Measurements from ENCODE around the gene PUS7.
A peak's percentile ranks its signal among the peaks of the same experiment; 100 is the strongest.
"Not testable (repeated sequence)": the region's sequence is repeated elsewhere in the genome, so short reads cannot be mapped to it uniquely, and the experiment has no call there.

The PUS7 gene

GRCh38 chr7:105521717-105522463, at the start of gene PUS7:
Gene PUS7 (minus strand): TSS chr7:105522271. CDS start chr7:105508512, 13,759 bp downstream.
- peak; percentile 72 to 81 for DNase-seq

GRCh38 chr7:105567821-105568220, 45.8 kb upstream of the PUS7 start:
- no peak for DNase-seq

- no peak for DNase-seq
Observed at GRCh38 chr7:105567024-105567423, 45.0 kb upstream of the PUS7 start.

- DNase-seq, result no peak
Observed at GRCh38 chr7:105565190-105565589, 43.1 kb upstream of the PUS7 start.

- DNase-seq, result no peak
Observed at GRCh38 chr7:105559926-105560325, 37.9 kb upstream of the PUS7 start.

GRCh38 chr7:105538339-105538738, 16.3 kb upstream of the PUS7 start:
- no peak for DNase-seq

- DNase-seq, result no peak
Observed at GRCh38 chr7:105532709-105533460, 10.8 kb upstream of the PUS7 start.

- DNase-seq, result peak; percentile 62 to 83
Observed at GRCh38 chr7:105531792-105532671, 10.0 kb upstream of the PUS7 start, which contains the start of gene RINT1. Gene RINT1 (plus strand): TSS chr7:105532201. CDS start chr7:105532316, 115 bp downstream.

- no peak for DNase-seq
Observed at GRCh38 chr7:105530546-105530945, 8.5 kb upstream of the PUS7 start.

- no peak for DNase-seq
Observed at GRCh38 chr7:105530126-105530525, 8.1 kb upstream of the PUS7 start.

- not testable (repeated sequence) for DNase-seq
Observed at GRCh38 chr7:105527737-105528136, 5.7 kb upstream of the PUS7 start.

GRCh38 chr7:105524840-105525239, 2.8 kb upstream of the PUS7 start:
- no peak for DNase-seq

- not testable (repeated sequence) for DNase-seq
Observed at GRCh38 chr7:105524423-105524822, 2.4 kb upstream of the PUS7 start.

GRCh38 chr7:105521027-105521716, 899 bp downstream of the PUS7 start:
- peak in 1 of 2 experiments; percentile 41 for DNase-seq

- DNase-seq, result not testable (repeated sequence)
Observed at GRCh38 chr7:105520620-105521019, 1.5 kb downstream of the PUS7 start.

GRCh38 chr7:105519353-105519752, 2.7 kb downstream of the PUS7 start:
- DNase-seq, result no peak

- not testable (repeated sequence) for DNase-seq
Observed at GRCh38 chr7:105515610-105516009, 6.5 kb downstream of the PUS7 start.

GRCh38 chr7:105512926-105513526, 9.0 kb downstream of the PUS7 start:
- no peak for DNase-seq

GRCh38 chr7:105512415-105512814, 9.7 kb downstream of the PUS7 start:
- no peak for DNase-seq

- no peak for DNase-seq
Observed at GRCh38 chr7:105502173-105502572, 19.9 kb downstream of the PUS7 start.

GRCh38 chr7:105497016-105497415, 25.1 kb downstream of the PUS7 start:
- DNase-seq, result no peak

- DNase-seq, result no peak
Observed at GRCh38 chr7:105496521-105496920, 25.6 kb downstream of the PUS7 start.
